Measurements from ENCODE around the gene SRSF1.
A peak's percentile ranks its signal among the peaks of the same experiment; 100 is the strongest.

The SRSF1 gene

DNA sequence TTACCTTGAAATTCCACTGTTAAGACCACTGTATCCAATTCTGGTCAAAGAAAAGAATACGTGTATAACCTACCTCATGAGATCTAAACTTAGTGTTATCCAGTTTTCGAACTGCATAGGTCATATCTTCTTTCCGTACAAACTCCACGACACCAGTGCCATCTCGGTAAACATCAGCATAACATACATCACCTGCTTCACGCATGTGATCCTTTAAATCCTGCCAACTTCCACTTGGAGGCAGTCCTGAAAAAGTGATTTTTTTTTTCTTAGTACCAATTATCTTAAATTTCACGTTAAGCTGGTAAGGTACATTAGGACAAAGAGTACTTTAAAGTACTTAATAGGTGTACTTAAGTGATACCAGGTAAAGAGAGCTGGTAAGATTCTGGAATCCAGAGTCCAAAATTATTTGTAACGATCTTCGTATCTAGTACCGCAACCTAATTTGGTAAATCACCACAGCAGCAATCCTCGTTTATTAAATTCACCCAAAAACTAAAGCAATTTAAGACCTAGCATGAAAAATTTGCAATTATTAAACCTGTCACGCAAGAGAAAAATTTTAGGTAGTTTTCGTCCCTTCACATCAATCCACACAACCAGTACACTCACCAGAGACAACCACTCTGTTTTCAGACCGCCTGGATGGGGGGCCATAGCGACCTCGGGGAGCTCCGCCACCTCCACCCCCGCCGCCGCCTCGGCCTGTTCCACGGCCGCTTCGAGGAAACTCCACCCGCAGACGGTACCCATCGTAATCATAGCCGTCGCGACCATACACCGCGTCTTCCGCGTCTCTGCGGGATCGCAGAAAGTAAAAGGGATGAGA is 1.1 kb downstream of the SRSF1 start:
- no peak for DNase-seq (ENCODE audit: low read depth, low spot score)
- CTCF ChIA-PET: interaction anchor here (0.6 to 20.5 kb wide), 7 partner anchors 11 to 334 kb away, joined by 3 to 1361 read pairs (median 3); partner anchors contain the start of gene MRPS23
- H3K4me3 ChIP-seq (ENCODE audit: low read depth, low read length): peak overlapping the region; percentile 95
- TF ChIP-seq, protein P1, sequence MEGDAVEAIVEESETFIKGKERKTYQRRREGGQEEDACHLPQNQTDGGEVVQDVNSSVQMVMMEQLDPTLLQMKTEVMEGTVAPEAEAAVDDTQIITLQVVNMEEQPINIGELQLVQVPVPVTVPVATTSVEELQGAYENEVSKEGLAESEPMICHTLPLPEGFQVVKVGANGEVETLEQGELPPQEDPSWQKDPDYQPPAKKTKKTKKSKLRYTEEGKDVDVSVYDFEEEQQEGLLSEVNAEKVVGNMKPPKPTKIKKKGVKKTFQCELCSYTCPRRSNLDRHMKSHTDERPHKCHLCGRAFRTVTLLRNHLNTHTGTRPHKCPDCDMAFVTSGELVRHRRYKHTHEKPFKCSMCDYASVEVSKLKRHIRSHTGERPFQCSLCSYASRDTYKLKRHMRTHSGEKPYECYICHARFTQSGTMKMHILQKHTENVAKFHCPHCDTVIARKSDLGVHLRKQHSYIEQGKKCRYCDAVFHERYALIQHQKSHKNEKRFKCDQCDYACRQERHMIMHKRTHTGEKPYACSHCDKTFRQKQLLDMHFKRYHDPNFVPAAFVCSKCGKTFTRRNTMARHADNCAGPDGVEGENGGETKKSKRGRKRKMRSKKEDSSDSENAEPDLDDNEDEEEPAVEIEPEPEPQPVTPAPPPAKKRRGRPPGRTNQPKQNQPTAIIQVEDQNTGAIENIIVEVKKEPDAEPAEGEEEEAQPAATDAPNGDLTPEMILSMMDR (IDR thresholded peaks at IDR 0.05; ENCODE audit: insufficient read depth, low read length, missing control alignments): no peak
- POLR2A ChIA-PET: interaction anchor here (0.6 to 2.6 kb wide), 9 partner anchors 10 to 155 kb away, joined by 3 to 23 read pairs (median 11); partner anchors contain the start of genes DYNLL2 and MRPS23

DNA sequence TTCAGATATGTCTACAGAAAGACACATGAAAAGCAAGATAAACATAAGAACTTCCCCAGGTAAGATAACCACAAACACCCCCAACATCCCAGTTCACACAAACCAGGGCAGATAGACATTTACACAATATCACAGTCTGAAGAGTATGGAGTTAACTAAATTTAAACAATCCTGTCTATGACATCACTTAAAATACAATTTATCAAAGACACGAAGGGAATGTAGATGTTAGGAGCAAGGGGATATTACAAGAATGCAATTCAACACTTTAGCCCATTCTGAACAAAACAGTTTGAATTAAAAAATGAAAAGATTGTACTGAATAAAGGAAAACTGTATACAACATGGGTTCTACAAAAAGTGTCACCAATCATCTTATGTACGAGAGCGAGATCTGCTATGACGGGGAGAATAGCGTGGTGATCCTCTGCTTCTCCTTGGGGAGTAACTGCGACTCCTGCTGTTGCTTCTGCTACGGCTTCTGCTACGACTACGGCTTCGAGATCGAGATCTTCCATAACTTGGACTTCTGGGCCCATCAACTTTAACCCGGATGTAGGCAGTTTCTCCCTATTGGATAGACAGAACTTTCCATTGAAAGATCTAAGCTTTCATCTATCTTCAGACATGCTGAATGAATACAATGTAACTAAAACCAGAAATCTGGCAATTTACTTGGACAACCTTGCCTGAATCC is 1.9 kb downstream of the SRSF1 start:
- peak overlapping the region; percentile 95 for H3K4me3 ChIP-seq (ENCODE audit: low read depth, low read length)
- CTCF ChIA-PET: interaction anchor here (3.7 to 20.5 kb wide), 2 partner anchors 10 to 140 kb away, joined by 30 to 1361 read pairs; partner anchors contain the start of gene MRPS23
- TF ChIP-seq, protein P1 (IDR thresholded peaks at IDR 0.05; ENCODE audit: insufficient read depth, low read length, missing control alignments): no peak
- no peak for DNase-seq (ENCODE audit: low read depth, low spot score)
- POLR2A ChIA-PET: interaction anchor here (2.6 kb wide), 1 partner anchor 9 kb away, joined by 9 read pairs; no protein-coding TSS in a partner anchor

DNA sequence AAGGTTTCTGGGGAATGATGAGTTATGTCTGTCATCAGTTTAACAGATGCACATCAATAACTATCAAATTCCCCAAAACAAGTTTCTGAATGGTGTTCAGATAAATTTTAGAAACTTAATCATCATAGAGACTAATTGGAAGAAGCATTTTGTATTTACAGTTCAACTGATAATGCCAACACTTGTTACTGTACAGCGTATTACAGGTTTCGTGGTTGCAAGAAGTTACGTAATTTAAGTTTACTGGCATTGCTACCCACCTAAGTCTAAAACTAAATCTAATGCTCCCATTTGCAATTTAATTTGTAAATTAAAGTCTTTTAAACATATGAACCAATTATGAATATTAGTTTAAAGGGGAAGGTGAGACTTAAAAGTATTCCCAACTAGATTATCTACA is 3.0 kb downstream of the SRSF1 start:
- TF ChIP-seq, protein P1 (IDR thresholded peaks at IDR 0.05; ENCODE audit: insufficient read depth, low read length, missing control alignments): no peak
- ChIA-PET POLR2A (no interaction called here), CTCF (interaction anchor here (3.7 to 20.5 kb wide), 2 partner anchors 9 to 139 kb away, joined by 30 to 1361 read pairs; partner anchors contain the start of gene MRPS23)
- no peak overlapping the region for H3K4me3 ChIP-seq (ENCODE audit: low read depth, low read length)
- DNase-seq (ENCODE audit: low read depth, low spot score): no peak

DNA sequence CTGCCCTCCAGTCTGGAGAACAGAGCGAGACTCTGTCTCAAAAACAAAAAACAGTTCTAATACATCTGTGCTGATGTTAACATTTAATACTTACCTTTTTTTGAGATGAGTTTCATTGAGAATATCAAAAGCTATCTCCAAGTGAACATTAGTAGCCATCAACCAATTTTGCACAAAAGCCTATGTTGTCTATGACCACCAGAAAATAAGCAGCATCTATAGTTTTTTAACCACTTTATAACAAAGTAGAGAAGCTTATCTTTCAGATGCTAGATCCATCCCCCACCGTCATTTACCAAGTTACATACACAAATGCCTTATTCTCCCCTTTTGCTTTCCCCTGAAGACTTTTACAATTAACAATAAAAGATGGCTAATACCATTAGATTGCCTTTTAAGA is 4.1 kb downstream of the SRSF1 start:
- ChIA-PET CTCF (interaction anchor here (0.7 to 20.5 kb wide), 9 partner anchors 9 to 873 kb away, joined by 3 to 1361 read pairs (median 7); partner anchors contain the start of genes CUEDC1, MRPS23 and VEZF1), POLR2A (interaction anchor here (0.6 to 1.4 kb wide), 3 partner anchors 10 to 523 kb away, joined by 3 to 5 read pairs (median 4); no protein-coding TSS in a partner anchor)
- H3K4me3 ChIP-seq (ENCODE audit: low read depth, low read length): no peak overlapping the region
- DNase-seq (ENCODE audit: low read depth, low spot score): no peak
- TF ChIP-seq, protein P1 (IDR thresholded peaks at IDR 0.05; ENCODE audit: insufficient read depth, low read length, missing control alignments): no peak

DNA sequence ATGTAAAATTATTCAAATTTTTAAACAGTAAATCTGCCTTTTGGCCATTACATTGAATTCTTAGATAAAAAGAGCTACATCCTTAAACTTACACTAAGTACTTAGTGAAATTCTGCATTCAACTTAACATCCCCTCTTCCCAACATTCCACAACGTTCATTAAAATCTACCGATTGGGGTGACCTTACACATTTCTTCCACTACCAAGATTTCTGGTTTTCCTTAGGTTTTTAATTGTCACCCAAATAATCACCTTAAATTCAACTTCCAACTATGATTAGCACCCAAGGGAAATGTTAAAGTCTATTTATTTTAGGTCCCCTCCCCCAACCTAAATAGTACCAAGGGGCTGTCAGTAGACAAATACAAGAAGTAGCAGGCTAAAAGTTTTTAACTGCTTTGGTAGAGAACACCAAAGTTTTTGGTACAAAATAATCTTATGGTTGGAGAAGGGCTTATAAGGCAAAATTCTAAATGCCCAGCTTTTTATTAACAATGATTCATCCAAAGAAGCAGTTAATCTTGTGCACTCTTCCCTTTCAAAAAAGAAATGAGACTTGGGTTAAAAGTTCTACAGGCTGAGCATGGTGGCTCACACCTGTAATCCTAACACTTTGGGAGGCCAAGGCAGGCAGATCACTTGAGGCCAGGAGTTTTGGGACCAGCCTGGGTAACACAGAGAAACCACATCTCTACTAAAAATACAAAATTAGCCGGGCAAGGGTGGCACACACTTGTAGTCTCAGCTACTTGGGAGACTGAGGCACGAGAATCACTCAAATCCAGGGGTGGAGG is 4.7 kb downstream of the SRSF1 start:
- TF ChIP-seq, protein P1 (IDR thresholded peaks at IDR 0.05; ENCODE audit: insufficient read depth, low read length, missing control alignments): no peak
- H3K4me3 ChIP-seq (ENCODE audit: low read depth, low read length): no peak overlapping the region
- CTCF ChIA-PET: interaction anchor here (0.6 to 20.5 kb wide), 13 partner anchors 9 to 873 kb away, joined by 3 to 1361 read pairs (median 5); partner anchors contain the start of genes CUEDC1, MRPS23 and VEZF1
- DNase-seq (ENCODE audit: low read depth, low spot score): no peak
- POLR2A ChIA-PET: interaction anchor here (0.6 to 1.4 kb wide), 3 partner anchors 11 to 152 kb away, joined by 3 to 5 read pairs (median 4); no protein-coding TSS in a partner anchor

Data from AG04449 (cell line).